ENCODE measurements around the gene FOXP1.

DNA sequence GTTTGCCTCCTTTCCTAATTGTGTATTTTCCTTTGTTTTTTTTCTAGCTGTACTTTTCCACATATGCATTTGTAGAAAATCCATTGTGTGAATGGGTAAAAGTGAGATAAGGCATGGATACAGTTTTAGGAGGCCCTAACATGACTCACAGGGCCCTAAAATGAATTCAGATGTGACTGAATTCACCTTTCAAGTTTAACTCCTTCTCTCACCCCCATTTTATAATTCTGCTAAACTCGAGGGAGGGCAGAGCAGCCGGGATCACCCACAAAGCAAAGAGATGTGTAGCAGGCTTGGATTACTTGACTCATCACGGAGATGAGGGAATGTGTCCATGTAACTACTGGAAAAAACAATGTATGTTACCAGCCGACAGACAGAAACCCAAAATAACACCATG is 59.9 kb downstream of the FOXP1 start:
- TF ChIP-seq, protein P1, sequence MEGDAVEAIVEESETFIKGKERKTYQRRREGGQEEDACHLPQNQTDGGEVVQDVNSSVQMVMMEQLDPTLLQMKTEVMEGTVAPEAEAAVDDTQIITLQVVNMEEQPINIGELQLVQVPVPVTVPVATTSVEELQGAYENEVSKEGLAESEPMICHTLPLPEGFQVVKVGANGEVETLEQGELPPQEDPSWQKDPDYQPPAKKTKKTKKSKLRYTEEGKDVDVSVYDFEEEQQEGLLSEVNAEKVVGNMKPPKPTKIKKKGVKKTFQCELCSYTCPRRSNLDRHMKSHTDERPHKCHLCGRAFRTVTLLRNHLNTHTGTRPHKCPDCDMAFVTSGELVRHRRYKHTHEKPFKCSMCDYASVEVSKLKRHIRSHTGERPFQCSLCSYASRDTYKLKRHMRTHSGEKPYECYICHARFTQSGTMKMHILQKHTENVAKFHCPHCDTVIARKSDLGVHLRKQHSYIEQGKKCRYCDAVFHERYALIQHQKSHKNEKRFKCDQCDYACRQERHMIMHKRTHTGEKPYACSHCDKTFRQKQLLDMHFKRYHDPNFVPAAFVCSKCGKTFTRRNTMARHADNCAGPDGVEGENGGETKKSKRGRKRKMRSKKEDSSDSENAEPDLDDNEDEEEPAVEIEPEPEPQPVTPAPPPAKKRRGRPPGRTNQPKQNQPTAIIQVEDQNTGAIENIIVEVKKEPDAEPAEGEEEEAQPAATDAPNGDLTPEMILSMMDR (IDR thresholded peaks at IDR 0.05; ENCODE audit: insufficient read depth, low read depth, low read length) = no peak
- TF ChIP-seq EZH2 (IDR thresholded peaks at IDR 0.05; ENCODE audit: insufficient read depth, low read length) = no peak

All from astrocyte (in vitro differentiated cells and primary cell).